ENCODE data around the gene PTPRN2. TPM values are rescaled to one million over a fixed set of nuclear protein-coding genes. Genes with fewer than 3 reads are reported as not detected.

The PTPRN2 gene
- total and polyA plus RNA-seq, 2 of the 8 experiments (the other 6 are each of a cell fraction or from before 2014, with no cell fraction given) = 2.6 to 4.5 TPM

GRCh38 chr7:157602156-157602555, 985.5 kb downstream of the PTPRN2 start (continued):
- no peak for TF ChIP-seq KDM4A (IDR thresholded peaks at IDR 0.05; ENCODE audit: low read depth, low read length, severe bottlenecking)
- TF ChIP-seq RXRA (IDR thresholded peaks at IDR 0.05; ENCODE audit: insufficient read depth, low read depth, low read length) = no peak

Measured in H1 (cell line).